Esophagus squamous epithelium (tissue), 5 donors: ENCODE data around the gene RNF213. TPM values are rescaled to one million over a fixed set of nuclear protein-coding genes. Genes with fewer than 3 reads are reported as not detected.

Experiments
- DNase-seq: peaks from one replicate; lab custom pipeline; 2025; lab: John Stamatoyannopoulos, UW
- H3K27ac ChIP-seq, 4 donors: fragments of 200-600 bp; sonication (generic); one replicate each; pipeline ENCODE4 v1.5.1; 2016 to 2019; ENCODE audit warnings: mild to moderate bottlenecking in 1 of 4
- H3K27me3 ChIP-seq, 4 donors: fragments of 200-600 bp; sonication (generic); 1 replicate in 3 of 4; 2 replicates in 1 of 4; pipeline versions ENCODE4 v1.5.1 to v1.6.0; 2017 to 2021; ENCODE audit warnings: antibody characterized with exemption in 1 of 4
- H3K36me3 ChIP-seq, 3 donors: fragments of 200-600 bp; sonication (generic); one replicate each; pipeline ENCODE4 v1.5.1; 2016 to 2019
- H3K4me1 ChIP-seq, 3 donors: fragments of 200-600 bp; sonication (generic); one replicate each; pipeline ENCODE4 v1.5.1; 2017 to 2019
- H3K4me3 ChIP-seq, 4 donors: fragments of 200-600 bp; sonication (generic); 1 replicate in 3 of 4; 2 replicates in 1 of 4; pipeline ENCODE4 v1.5.1; 2016 to 2019; ENCODE audit warnings: mild to moderate bottlenecking in 2 of 4, moderate library complexity in 1 of 4
- H3K9me3 ChIP-seq, 3 donors: fragments of 200-600 bp; sonication (generic); one replicate each; pipeline ENCODE4 v1.5.1; 2016 to 2019
- CTCF ChIP-seq, 6 experiments: fragments of 450-650 bp in 4 of 6; fragments of 200-600 bp in 2 of 6; sonication (generic) in 2 of 6; IDR thresholded peaks; one replicate each; pipeline ENCODE4 v1.5.1; 2016 to 2019; ENCODE audit warnings: antibody characterized with exemption in 6 of 6, mild to moderate bottlenecking in 4 of 6, moderate library complexity in 4 of 6
- POLR2A ChIP-seq, 4 donors: fragments of 450-650 bp; IDR thresholded peaks; one replicate each; pipeline ENCODE4 v1.6.1; 2017; ENCODE audit warnings: antibody characterized with exemption in 4 of 4, mild to moderate bottlenecking in 4 of 4, moderate library complexity in 3 of 4
- WGBS, 2 donors: methylation state at CpG; one replicate each; pipeline ENCODE4 v1.1.5; 2018; 5-methylcytosine and 5-hydroxymethylcytosine counted together
- intact Hi-C: fragments of 100-400 bp; cut with DNase I; formaldehyde crosslinking; loops from one replicate; pipeline ENCODE4 v1.15.0; 2022
- total RNA-seq, 4 donors: library from RNA; depleted of rRNA; stranded (reverse); fragments of >200 nt; gene quantifications; one replicate each; pipeline ENCODE4 v1.1.0, GENCODE V29; 2016
- donor health status: DM: yes; HTN: yes; CAD: no.

Gene RNF213
- total RNA-seq, 4 donors from 2014 or later: 56.1 to 67.9 (median 60.9) TPM

- WGBS, 2 donors: 61 to 82% methylated on average over 13 of the region's 29 CpGs
- no peaks in the 10 kb centered on the region for H3K27me3 ChIP-seq
- H3K27ac ChIP-seq: no peak overlapping the region
- intact Hi-C loops: no loop called here
- no peak overlapping the region for H3K4me3 ChIP-seq
- no peaks in the 10 kb centered on the region for H3K9me3 ChIP-seq
- peaks cover 0 to 4% (median 0%) of the 10 kb centered on the region in 3 donors for H3K4me1 ChIP-seq
- peaks cover 50 to 100% (median 67%) of the 10 kb centered on the region in 3 donors for H3K36me3 ChIP-seq
- TF ChIP-seq CTCF (IDR thresholded peaks at IDR 0.05): peak in 3 of 6 experiments; percentile 16 to 47 (median 26)
- TF ChIP-seq POLR2A (IDR thresholded peaks at IDR 0.05): no peak
- no peak for DNase-seq
Measured at GRCh38 chr17:80364091-80364691, 103.5 kb downstream of the RNF213 start.

GRCh38 chr17:80365001-80365965 is 104.6 kb downstream of the RNF213 start:
- DNase-seq: no peak
- intact Hi-C loops: no loop called here
- TF ChIP-seq POLR2A (IDR thresholded peaks at IDR 0.05): no peak
- TF ChIP-seq CTCF (IDR thresholded peaks at IDR 0.05): no peak
- Histone ChIP-seq H3K9me3 (no peaks in the 10 kb centered on the region), H3K27ac (no peak overlapping the region), H3K27me3 (no peaks in the 10 kb centered on the region), H3K36me3 (peaks cover 53 to 100% (median 75%) of the 10 kb centered on the region in 3 donors), H3K4me1 (peaks cover 0 to 4% (median 0%) of the 10 kb centered on the region in 3 donors), H3K4me3 (no peak overlapping the region)
- 79 to 84% methylated on average over 18 of the region's 29 CpGs for WGBS, 2 donors

- TF ChIP-seq POLR2A (IDR thresholded peaks at IDR 0.05) (no peak), CTCF (IDR thresholded peaks at IDR 0.05) (no peak)
- no peak for DNase-seq
- H3K27me3 ChIP-seq: no peaks in the 10 kb centered on the region
- H3K36me3 ChIP-seq: peaks cover 46 to 100% (median 69%) of the 10 kb centered on the region in 3 donors
- intact Hi-C loops: no loop called here
- WGBS, 2 donors: 75 to 88% methylated on average over 3 to 9 of the region's 11 CpGs
- peaks cover 0 to 4% (median 0%) of the 10 kb centered on the region in 3 donors for H3K4me1 ChIP-seq
- H3K27ac ChIP-seq: no peak overlapping the region
- H3K9me3 ChIP-seq: no peaks in the 10 kb centered on the region
- H3K4me3 ChIP-seq: no peak overlapping the region
Measured at GRCh38 chr17:80365983-80366382, 105.3 kb downstream of the RNF213 start.

- no peak overlapping the region for H3K27ac ChIP-seq
- peaks cover 0 to 4% (median 0%) of the 10 kb centered on the region in 3 donors for H3K4me1 ChIP-seq
- peaks cover 36 to 100% (median 65%) of the 10 kb centered on the region in 3 donors for H3K36me3 ChIP-seq
- no peak for DNase-seq
- WGBS, 2 donors: 84 to 86% methylated on average over 15 to 17 of the region's 17 CpGs
- no peaks in the 10 kb centered on the region for H3K9me3 ChIP-seq
- intact Hi-C loops: no loop called here
- H3K27me3 ChIP-seq: no peaks in the 10 kb centered on the region
- TF ChIP-seq CTCF (IDR thresholded peaks at IDR 0.05): no peak
- no peak for TF ChIP-seq POLR2A (IDR thresholded peaks at IDR 0.05)
- H3K4me3 ChIP-seq: no peak overlapping the region
Measured at GRCh38 chr17:80367503-80367902, 106.9 kb downstream of the RNF213 start.

GRCh38 chr17:80371196-80371595 is 110.5 kb downstream of the RNF213 start:
- peaks cover 26 to 100% (median 71%) of the 10 kb centered on the region in 3 donors for H3K36me3 ChIP-seq
- TF ChIP-seq CTCF (IDR thresholded peaks at IDR 0.05) (no peak), POLR2A (IDR thresholded peaks at IDR 0.05) (no peak)
- no peaks in the 10 kb centered on the region for H3K9me3 ChIP-seq
- no peak for DNase-seq
- no peak overlapping the region for H3K27ac ChIP-seq
- no peak overlapping the region for H3K4me3 ChIP-seq
- no peaks in the 10 kb centered on the region for H3K4me1 ChIP-seq
- no peaks in the 10 kb centered on the region for H3K27me3 ChIP-seq
- 90 to 94% methylated on average over 5 of the region's 5 CpGs for WGBS, 2 donors
- intact Hi-C loops: no loop called here
